Cardiac fibroblast (primary cell): ENCODE measurements around the gene LRBA.

ENCODE experiments used
- DNase-seq, 2 donors: peaks; one replicate each; pipeline versions ENCODE4 v3.0.0 to v3.0.0-alpha.2; 2010; ENCODE audit warnings: low read depth in 2 of 2
- H3K4me3 ChIP-seq, 2 donors: replicated peaks in 1 of 2; 1 replicate in 1 of 2; 2 replicates in 1 of 2; pipeline ENCODE4 v1.5.1; 2011; ENCODE audit warnings: low read depth in 2 of 2, low read length in 2 of 2, mild to moderate bottlenecking in 2 of 2, moderate library complexity in 1 of 2
- TF ChIP-seq, protein P1 (sequence below): IDR thresholded peaks from one replicate; pipeline ENCODE4 v1.5.1; 2011; ENCODE audit warnings: low read depth, mild to moderate bottlenecking, low read length, inconsistent platforms

Gene LRBA

DNA sequence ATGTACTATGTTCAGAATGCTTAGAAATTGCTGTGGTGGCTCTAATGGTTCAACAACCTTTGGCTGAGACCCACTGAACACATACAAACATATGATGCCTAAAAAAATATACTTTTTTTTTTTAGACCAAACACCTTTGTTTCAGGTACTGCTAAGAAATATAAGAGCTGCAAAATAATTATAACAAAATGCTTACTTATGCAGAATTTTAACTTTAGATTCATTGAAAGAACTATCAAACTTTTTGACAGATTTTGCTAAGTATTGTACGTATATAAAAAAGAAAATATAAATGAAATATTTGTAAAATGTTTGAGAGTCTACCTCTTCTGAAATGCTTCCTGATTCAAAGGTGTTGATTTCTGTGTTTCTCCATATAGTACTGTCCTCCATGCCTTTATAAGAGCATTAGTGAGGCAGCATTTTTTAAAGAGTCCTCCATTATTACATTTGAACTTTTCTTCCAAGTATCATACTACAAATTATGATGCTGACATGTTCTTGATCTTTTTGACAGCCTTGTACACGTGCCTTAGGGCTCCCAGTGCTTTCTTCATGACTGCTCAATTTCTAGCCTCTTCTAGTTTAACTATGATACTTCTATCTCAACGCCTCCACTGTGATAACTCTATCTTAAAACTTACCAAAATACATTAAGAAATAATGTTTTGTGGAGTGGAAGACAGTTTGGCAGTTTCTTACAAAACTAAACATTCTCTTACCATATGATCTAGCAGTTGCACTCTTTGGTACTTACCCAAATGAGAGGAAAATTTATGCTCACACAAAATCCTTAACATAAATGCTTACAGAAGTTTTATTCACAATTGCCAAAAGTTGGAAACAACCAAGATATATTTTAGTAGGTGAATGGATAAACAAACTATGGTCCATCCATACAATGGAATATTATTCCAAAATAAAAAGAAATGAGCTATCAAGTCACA is 645.4 kb downstream of the LRBA start:
- no peak overlapping the region for H3K4me3 ChIP-seq
- no peak for DNase-seq
- TF ChIP-seq, protein P1, sequence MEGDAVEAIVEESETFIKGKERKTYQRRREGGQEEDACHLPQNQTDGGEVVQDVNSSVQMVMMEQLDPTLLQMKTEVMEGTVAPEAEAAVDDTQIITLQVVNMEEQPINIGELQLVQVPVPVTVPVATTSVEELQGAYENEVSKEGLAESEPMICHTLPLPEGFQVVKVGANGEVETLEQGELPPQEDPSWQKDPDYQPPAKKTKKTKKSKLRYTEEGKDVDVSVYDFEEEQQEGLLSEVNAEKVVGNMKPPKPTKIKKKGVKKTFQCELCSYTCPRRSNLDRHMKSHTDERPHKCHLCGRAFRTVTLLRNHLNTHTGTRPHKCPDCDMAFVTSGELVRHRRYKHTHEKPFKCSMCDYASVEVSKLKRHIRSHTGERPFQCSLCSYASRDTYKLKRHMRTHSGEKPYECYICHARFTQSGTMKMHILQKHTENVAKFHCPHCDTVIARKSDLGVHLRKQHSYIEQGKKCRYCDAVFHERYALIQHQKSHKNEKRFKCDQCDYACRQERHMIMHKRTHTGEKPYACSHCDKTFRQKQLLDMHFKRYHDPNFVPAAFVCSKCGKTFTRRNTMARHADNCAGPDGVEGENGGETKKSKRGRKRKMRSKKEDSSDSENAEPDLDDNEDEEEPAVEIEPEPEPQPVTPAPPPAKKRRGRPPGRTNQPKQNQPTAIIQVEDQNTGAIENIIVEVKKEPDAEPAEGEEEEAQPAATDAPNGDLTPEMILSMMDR, result no peak

DNA sequence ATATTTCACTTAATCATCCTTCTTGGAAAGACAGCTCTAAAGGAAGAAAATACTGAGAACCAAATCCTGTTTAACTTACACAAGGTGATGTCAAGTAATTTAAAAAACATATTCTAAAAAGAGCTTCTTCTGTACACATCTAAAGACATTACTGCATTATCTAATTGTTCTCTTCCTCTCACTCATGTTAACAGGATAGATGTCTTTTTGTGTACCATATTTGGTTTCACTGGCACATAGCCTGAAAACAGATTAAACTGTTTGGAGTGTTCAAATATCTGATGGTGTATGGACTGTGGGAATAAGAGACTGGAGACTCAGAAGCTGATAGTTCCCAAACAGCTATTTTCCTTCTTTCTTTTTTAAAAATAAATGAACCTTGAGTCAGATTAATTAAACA is 646.4 kb downstream of the LRBA start:
- no peak for DNase-seq
- H3K4me3 ChIP-seq, result no peak overlapping the region
- TF ChIP-seq, protein P1, result no peak

DNA sequence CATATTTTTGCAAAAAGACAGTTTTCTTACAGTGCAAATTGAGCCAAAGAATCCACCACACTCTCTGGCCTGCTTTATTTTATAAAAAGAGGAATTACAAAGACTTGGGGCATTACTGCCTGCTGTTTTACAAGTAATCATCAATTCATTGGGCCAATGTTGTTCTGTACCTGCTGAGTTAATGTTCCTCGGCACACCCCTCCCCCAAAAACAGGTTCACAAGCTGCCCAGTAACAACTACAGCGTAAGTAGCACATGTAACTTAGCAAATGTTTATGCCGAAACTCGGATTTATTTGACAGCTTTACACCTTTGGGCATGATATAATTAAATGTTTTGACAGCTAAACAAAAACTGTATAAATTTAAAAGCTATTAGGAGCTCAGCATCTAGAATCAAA is 647.8 kb downstream of the LRBA start:
- TF ChIP-seq, protein P1, result no peak
- H3K4me3 ChIP-seq, result no peak overlapping the region
- no peak for DNase-seq

DNA sequence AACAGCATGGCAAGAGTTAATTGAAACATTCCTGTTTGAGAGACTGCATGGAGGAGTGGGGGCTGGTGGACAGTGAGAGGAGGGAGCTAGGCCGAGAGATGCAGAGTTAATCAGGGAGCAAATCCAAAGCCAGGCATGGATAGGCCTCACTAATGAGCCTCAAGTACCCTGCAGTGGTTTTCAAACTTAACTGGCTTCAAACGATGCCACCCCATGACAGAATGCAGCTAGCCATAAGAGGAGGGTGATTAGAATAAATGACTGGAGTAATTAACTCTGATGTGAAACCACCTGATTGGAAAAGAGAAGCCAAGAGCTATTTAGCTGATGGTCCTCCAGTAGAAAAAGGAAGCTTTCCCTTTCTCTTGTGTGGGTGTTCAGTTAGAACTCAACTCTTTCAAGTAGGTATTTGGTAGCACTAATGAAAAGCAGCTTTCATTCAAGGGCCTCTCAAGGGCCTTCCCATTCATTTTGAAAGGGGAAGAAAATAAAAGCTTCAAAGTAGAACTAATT is 648.5 kb downstream of the LRBA start:
- no peak for DNase-seq
- H3K4me3 ChIP-seq, result no peak overlapping the region
- TF ChIP-seq, protein P1, result no peak

DNA sequence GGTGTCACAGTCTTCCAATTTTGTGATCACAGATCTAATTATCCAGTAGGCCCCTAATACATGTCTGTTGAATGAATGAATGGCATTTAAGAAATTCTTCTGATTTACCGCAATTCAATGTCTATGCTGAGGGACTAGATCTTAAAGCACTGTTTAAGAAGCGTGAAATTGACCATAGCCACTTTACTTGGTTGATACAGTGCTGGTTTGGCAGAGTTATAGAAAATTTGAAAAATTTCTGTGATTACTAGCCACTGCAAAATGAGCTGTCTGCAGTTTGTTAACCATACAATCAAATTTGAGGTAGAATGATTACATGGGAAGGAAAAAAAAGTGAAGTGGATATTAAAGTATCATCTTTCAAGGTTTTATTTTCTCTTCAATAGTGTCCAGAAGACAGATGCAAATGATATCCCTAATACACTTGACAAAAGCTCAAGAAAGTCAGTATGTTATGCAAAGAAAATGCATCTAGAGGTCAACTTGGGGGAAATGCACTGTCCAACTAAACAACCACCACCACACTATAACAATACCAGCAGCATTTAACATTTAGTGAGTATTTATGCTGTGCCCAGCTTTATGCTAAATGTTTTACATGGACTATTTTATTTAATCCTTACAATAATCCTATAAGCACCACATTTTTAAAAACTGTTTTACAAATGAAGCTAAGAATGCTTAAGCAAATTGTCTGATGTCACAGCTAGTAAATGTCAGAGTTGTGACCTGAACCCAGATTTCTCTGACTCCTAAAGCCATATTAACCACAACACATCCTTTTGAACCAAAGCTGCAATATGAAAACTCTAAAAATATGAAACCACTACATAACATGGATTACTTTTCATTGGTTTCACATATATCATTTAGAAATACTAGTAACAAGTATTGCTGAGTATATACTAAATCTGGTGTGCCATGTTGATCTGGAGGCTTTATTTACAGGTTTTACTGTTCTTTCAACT is 651.1 kb downstream of the LRBA start:
- DNase-seq, result no peak
- H3K4me3 ChIP-seq, result no peak overlapping the region
- TF ChIP-seq, protein P1, result no peak

DNA sequence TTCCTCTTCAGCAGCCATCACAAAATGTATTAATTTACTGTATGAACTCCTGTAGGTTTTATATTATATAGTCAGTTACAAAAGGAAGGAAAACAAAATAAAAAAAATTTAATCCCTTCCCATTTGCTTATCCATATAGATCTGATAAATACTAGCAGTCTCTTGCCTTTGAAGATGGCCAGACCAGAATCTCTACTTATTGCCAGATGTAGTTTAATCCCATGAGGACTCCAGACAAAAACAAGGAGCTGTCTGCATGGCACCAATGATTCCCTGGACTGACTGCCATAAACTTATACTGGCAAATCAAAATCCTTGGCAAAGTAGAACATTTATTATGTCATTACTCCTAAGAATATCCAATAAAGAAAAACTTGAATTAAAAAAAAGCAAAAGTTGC is 656.4 kb downstream of the LRBA start:
- DNase-seq, result no peak
- TF ChIP-seq, protein P1, result no peak
- no peak overlapping the region for H3K4me3 ChIP-seq
